Astrocyte (in vitro differentiated cells and primary cell): ENCODE measurements around the gene VWC2L. TPM values are rescaled to one million over a fixed set of nuclear protein-coding genes. Genes with fewer than 3 reads are reported as not detected.

Experiments used
- DNase-seq: peaks from one replicate; pipeline ENCODE4 v3.0.0-alpha.2; 2010; ENCODE audit warnings: low read depth
- FAIRE-seq: peaks from 2 replicates; lab custom pipeline; 2011; peaks lifted over from hg19 to GRCh38; lab: Jason Lieb, UNC
- H2AFZ ChIP-seq: 2 replicates; pipeline ENCODE4 v1.6.0; 2012; ENCODE audit warnings: low read depth, low read length, inconsistent platforms
- H3K27ac ChIP-seq: 2 replicates; pipeline ENCODE4 v1.5.1; 2011; ENCODE audit warnings: low read depth, low read length, inconsistent platforms
- H3K27me3 ChIP-seq: 2 replicates; pipeline ENCODE4 v1.6.0; 2011; ENCODE audit warnings: low read length, inconsistent platforms; ENCODE audit not compliant: insufficient read depth
- H3K36me3 ChIP-seq: 2 replicates; pipeline ENCODE4 v1.5.1; 2011; ENCODE audit warnings: low read length, inconsistent platforms; ENCODE audit not compliant: insufficient read depth
- H3K4me1 ChIP-seq: 2 replicates; pipeline ENCODE4 v1.5.1; 2011; ENCODE audit warnings: low read length, inconsistent platforms; ENCODE audit not compliant: insufficient read depth
- H3K4me2 ChIP-seq: 2 replicates; pipeline ENCODE4 v1.6.0; 2012; ENCODE audit warnings: low read length, inconsistent platforms
- H3K4me3 ChIP-seq: 2 replicates; pipeline ENCODE4 v1.5.1; 2011; ENCODE audit warnings: low read depth, mild to moderate bottlenecking, low read length, inconsistent platforms; ENCODE audit not compliant: insufficient read depth
- H3K79me2 ChIP-seq: 2 replicates; pipeline ENCODE4 v1.6.0; 2012; ENCODE audit warnings: mild to moderate bottlenecking, low read length, inconsistent platforms; ENCODE audit not compliant: insufficient read depth
- H3K9ac ChIP-seq: 2 replicates; pipeline ENCODE4 v1.6.0; 2012; ENCODE audit warnings: mild to moderate bottlenecking, low read length, inconsistent platforms
- H3K9me3 ChIP-seq: 2 replicates; pipeline ENCODE4 v1.5.1; 2012; ENCODE audit warnings: low read depth, mild to moderate bottlenecking, low read length, inconsistent platforms; ENCODE audit not compliant: insufficient read depth
- H4K20me1 ChIP-seq: 2 replicates; pipeline ENCODE4 v1.6.0; 2012; ENCODE audit warnings: low read length, inconsistent platforms; ENCODE audit not compliant: insufficient read depth
- H3K27ac Mint-ChIP-seq: one replicate; pipeline ENCODE4 v1.8.0; 2021; ENCODE audit warnings: mild to moderate bottlenecking, mixed read lengths; ENCODE audit not compliant: unreplicated experiment
- H3K27me3 Mint-ChIP-seq: one replicate; pipeline ENCODE4 v1.8.0; 2021; ENCODE audit warnings: low read depth, mixed read lengths; ENCODE audit not compliant: unreplicated experiment
- H3K36me3 Mint-ChIP-seq: one replicate; pipeline ENCODE4 v1.8.0; 2021; ENCODE audit warnings: low read depth, mixed read lengths; ENCODE audit not compliant: unreplicated experiment
- H3K4me1 Mint-ChIP-seq: one replicate; pipeline ENCODE4 v1.8.0; 2021; ENCODE audit warnings: low read depth, mixed read lengths; ENCODE audit not compliant: unreplicated experiment
- H3K4me3 Mint-ChIP-seq: one replicate; pipeline ENCODE4 v1.8.0; 2021; ENCODE audit warnings: mild to moderate bottlenecking, moderate library complexity, mixed read lengths; ENCODE audit not compliant: unreplicated experiment
- H3K9me3 Mint-ChIP-seq: one replicate; pipeline ENCODE4 v1.8.0; 2021; ENCODE audit warnings: mild to moderate bottlenecking, mixed read lengths; ENCODE audit not compliant: unreplicated experiment
- EZH2 ChIP-seq: IDR thresholded peaks from 2 replicates; pipeline ENCODE4 v1.6.1; 2012; ENCODE audit warnings: mild to moderate bottlenecking, low read length, inconsistent platforms; ENCODE audit not compliant: insufficient read depth
- total RNA-seq: library from RNA; stranded (reverse); gene quantifications from 2 replicates; pipeline ENCODE4 v1.2.1, GENCODE V29; 2021
- TF ChIP-seq, protein P1 (sequence below): IDR thresholded peaks from 2 replicates; pipeline ENCODE4 v1.5.1; 2011; ENCODE audit warnings: low read depth, mild to moderate bottlenecking, inconsistent platforms, low read length, moderate library complexity; ENCODE audit not compliant: insufficient read depth

Gene VWC2L
- total RNA-seq, 1 donor from 2014 or later, result not detected

DNA sequence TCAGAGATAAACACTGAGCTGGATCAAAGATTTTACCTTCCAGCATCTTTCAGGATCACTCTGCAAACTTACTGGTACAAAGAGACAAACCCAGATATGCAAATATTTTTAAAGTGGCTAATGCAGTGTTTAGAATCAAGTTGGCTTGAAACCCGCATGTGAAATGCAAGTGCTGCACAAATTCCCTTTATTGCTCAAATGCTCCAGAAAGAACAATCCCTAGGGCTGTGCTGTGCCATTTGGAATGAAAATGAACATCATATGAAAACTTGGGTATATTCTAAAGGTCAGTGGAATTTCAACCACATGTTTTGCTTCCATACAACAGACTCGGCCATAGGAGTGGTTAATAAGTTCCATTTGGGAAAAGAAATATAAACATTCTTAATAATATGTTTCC lies 139.1 kb downstream of the VWC2L start:
- Histone ChIP-seq H3K79me2 (no peaks in the 10 kb centered on the region), H3K27ac (no peak overlapping the region), H3K9me3 (no peaks in the 10 kb centered on the region), H3K4me1 (no peaks in the 10 kb centered on the region), H3K9ac (no peak overlapping the region), H3K27me3 (no peaks in the 10 kb centered on the region), H3K36me3 (no peaks in the 10 kb centered on the region), H3K4me3 (no peak overlapping the region), H3K4me2 (no peak overlapping the region), H2AFZ (no peak overlapping the region), H4K20me1 (no peaks in the 10 kb centered on the region)
- Mint-ChIP-seq H3K27ac (no peak overlapping the region), H3K4me1 (peaks cover 3% of the 10 kb centered on the region), H3K27me3 (no peaks in the 10 kb centered on the region), H3K36me3 (no peaks in the 10 kb centered on the region), H3K4me3 (no peak overlapping the region), H3K9me3 (no peaks in the 10 kb centered on the region)
- TF ChIP-seq EZH2, result no peak
- TF ChIP-seq, protein P1, sequence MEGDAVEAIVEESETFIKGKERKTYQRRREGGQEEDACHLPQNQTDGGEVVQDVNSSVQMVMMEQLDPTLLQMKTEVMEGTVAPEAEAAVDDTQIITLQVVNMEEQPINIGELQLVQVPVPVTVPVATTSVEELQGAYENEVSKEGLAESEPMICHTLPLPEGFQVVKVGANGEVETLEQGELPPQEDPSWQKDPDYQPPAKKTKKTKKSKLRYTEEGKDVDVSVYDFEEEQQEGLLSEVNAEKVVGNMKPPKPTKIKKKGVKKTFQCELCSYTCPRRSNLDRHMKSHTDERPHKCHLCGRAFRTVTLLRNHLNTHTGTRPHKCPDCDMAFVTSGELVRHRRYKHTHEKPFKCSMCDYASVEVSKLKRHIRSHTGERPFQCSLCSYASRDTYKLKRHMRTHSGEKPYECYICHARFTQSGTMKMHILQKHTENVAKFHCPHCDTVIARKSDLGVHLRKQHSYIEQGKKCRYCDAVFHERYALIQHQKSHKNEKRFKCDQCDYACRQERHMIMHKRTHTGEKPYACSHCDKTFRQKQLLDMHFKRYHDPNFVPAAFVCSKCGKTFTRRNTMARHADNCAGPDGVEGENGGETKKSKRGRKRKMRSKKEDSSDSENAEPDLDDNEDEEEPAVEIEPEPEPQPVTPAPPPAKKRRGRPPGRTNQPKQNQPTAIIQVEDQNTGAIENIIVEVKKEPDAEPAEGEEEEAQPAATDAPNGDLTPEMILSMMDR, result no peak
- DNase-seq (no peak), FAIRE-seq (no peak)

DNA sequence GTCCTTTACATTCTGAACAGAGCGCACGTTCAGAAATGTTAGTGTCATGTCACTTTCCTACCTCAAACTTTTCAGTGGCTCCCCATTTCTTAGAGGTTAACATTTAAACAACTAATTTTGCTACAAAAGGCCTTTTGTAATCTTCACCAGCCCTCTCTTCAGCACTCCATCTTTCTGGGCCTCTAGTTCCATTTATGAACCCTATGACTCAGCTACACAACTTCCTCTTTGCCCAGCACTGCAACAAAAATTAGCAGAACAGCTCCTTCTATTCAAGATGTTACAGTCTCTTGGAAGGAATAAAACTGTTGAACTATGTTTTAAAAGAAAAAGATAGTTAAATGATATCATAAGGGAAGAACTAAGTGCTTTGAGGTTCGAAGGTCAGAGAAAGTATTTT lies 139.9 kb downstream of the VWC2L start:
- Histone ChIP-seq H3K9me3 (no peaks in the 10 kb centered on the region), H2AFZ (no peak overlapping the region), H4K20me1 (no peaks in the 10 kb centered on the region), H3K27me3 (no peaks in the 10 kb centered on the region), H3K36me3 (no peaks in the 10 kb centered on the region), H3K79me2 (no peaks in the 10 kb centered on the region), H3K9ac (no peak overlapping the region), H3K4me3 (no peak overlapping the region), H3K4me1 (no peaks in the 10 kb centered on the region), H3K4me2 (no peak overlapping the region), H3K27ac (no peak overlapping the region)
- H3K9me3 Mint-ChIP-seq, result no peaks in the 10 kb centered on the region
- no peak overlapping the region for H3K27ac Mint-ChIP-seq
- peaks cover 3% of the 10 kb centered on the region for H3K4me1 Mint-ChIP-seq
- H3K27me3 Mint-ChIP-seq, result no peaks in the 10 kb centered on the region
- H3K36me3 Mint-ChIP-seq, result no peaks in the 10 kb centered on the region
- FAIRE-seq (no peak), DNase-seq (no peak)
- TF ChIP-seq EZH2, result no peak
- TF ChIP-seq, protein P1, result no peak
- H3K4me3 Mint-ChIP-seq, result no peak overlapping the region

DNA sequence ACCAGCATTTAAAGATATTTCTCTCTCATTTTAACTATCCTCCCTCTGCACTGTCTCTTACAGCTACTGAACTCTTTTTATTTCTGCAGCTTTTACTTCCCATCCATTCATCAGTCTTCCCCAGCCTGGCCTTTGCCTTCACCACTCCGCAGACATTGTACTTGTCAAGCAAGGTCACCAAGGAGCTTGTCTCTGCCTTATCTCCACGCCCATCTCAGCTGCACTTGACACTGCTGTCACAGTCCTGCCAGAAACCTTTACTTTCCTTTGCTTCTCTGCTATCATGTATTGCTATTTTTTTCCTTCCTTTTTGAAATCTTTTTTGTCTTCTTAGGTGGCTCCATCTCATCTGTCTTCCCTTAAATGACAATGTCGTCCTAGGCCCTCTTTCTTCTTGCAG lies 147.0 kb downstream of the VWC2L start:
- Histone ChIP-seq H3K4me3 (no peak overlapping the region), H4K20me1 (no peaks in the 10 kb centered on the region), H3K9ac (no peak overlapping the region), H3K27me3 (no peaks in the 10 kb centered on the region), H3K36me3 (no peaks in the 10 kb centered on the region), H3K4me2 (no peak overlapping the region), H3K4me1 (no peaks in the 10 kb centered on the region), H3K9me3 (no peaks in the 10 kb centered on the region), H3K27ac (no peak overlapping the region), H2AFZ (no peak overlapping the region), H3K79me2 (no peaks in the 10 kb centered on the region)
- FAIRE-seq, result no peak
- H3K36me3 Mint-ChIP-seq, result no peaks in the 10 kb centered on the region
- H3K27me3 Mint-ChIP-seq, result no peaks in the 10 kb centered on the region
- TF ChIP-seq, protein P1, result no peak
- TF ChIP-seq EZH2, result no peak
- H3K9me3 Mint-ChIP-seq, result peaks cover 4% of the 10 kb centered on the region
- DNase-seq, result no peak
- no peak overlapping the region for H3K27ac Mint-ChIP-seq
- H3K4me3 Mint-ChIP-seq, result no peak overlapping the region
- H3K4me1 Mint-ChIP-seq, result peaks cover 5% of the 10 kb centered on the region
